GM21576 (cell line): ENCODE results near the gene CDKN2AIP.

Source experiments
- ATAC-seq: cut with Tn5 transposase; IDR thresholded peaks from one replicate; pipeline ENCODE4 v1.9.1; 2021; ENCODE audit warnings: mild to moderate bottlenecking, moderate library complexity; ENCODE audit not compliant: unreplicated experiment

Gene CDKN2AIP, protein sequence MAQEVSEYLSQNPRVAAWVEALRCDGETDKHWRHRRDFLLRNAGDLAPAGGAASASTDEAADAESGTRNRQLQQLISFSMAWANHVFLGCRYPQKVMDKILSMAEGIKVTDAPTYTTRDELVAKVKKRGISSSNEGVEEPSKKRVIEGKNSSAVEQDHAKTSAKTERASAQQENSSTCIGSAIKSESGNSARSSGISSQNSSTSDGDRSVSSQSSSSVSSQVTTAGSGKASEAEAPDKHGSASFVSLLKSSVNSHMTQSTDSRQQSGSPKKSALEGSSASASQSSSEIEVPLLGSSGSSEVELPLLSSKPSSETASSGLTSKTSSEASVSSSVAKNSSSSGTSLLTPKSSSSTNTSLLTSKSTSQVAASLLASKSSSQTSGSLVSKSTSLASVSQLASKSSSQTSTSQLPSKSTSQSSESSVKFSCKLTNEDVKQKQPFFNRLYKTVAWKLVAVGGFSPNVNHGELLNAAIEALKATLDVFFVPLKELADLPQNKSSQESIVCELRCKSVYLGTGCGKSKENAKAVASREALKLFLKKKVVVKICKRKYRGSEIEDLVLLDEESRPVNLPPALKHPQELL

DNA sequence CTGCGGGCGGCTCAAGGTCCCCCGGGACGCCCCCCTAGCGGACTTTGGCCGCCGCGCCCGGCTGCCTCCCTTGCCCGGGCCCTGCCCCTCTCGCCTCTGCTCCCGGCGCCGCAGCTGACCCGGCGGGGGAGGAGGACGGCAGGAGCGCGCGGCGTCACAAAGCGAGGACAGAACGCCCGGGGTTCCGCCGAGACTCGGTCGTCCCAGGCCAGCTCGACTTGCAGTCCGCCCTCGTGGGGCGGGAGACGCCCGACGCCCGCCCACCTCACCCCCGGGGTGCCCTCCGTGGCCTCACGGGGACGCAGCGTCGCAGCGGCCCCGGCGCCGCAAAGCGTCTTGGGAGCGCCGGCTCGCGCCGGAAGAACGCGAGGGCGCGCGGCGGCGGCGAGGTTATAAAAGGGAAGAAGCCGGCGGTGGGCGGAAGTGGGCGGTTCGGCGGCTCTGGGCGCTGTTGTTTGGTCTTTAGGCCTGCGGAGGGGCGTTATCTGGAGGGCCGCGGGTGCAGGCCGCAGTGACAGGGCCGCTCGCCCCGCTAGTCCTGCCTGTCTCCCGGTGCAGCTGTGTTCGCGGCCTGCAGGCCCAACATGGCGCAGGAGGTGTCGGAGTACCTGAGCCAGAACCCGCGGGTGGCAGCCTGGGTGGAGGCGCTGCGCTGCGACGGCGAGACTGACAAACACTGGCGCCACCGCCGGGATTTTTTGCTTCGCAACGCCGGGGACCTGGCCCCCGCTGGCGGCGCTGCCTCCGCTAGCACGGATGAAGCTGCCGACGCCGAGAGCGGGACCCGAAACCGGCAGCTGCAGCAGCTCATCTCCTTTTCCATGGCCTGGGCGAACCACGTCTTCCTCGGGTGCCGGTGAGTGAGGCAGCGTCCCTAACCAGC lies at the start of gene CDKN2AIP:
Gene CDKN2AIP (plus strand): TSS at position 423 of the 883 bp plus-strand sequence. CDS start 162 bp downstream, at position 585.
- ATAC-seq, result peak; percentile 84

GRCh38 chr4:183395395-183395794 lies 49.0 kb upstream of the CDKN2AIP start:
- no peak for ATAC-seq

DNA sequence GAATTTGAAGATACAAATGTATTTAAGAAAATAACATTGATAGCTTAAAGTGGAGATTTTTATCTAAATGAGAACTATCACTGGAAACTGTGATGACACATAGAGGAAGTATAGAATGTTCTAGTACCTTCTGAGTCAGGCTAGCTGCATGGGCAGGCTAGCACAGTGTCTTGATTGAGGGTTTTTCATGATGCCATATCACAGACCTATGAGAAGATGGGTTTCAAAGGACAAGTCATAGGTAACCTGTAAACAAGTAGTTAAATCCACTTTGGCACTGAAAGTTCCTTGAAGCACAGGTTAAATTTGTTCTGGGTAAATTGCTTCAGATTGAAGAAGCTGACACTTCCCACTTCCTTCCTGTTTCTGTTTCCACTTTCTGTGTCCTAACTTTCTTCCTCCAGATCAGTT lies 48.2 kb upstream of the CDKN2AIP start:
- ATAC-seq, result no peak

DNA sequence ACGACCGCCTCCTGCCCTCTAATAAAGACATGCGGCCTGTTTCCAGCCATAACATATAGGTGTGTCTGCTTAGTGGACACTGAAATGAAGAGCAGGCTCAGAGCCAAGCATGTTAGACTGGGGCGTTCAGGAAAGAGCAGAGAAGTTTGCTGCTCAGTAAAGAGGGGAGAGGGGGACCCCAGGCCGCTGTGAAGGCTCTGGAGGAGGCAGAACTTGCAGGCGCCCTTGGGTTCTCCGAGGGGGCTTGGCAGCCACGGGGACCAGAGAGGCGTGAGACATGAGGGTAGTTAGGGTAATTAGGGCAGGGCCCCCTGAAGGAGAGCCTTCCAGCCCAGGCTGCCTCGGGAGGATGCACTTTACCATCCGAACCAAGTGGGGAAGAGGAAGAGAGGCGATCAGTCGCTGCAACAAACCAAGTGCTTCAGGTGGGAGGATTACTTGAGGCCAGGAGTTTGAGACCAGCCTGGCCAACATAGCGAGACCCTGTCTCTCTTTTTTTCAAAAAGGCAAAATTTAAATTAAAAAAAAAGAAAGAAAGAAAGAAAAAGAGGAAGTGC lies 46.6 kb upstream of the CDKN2AIP start:
- ATAC-seq, result no peak

DNA sequence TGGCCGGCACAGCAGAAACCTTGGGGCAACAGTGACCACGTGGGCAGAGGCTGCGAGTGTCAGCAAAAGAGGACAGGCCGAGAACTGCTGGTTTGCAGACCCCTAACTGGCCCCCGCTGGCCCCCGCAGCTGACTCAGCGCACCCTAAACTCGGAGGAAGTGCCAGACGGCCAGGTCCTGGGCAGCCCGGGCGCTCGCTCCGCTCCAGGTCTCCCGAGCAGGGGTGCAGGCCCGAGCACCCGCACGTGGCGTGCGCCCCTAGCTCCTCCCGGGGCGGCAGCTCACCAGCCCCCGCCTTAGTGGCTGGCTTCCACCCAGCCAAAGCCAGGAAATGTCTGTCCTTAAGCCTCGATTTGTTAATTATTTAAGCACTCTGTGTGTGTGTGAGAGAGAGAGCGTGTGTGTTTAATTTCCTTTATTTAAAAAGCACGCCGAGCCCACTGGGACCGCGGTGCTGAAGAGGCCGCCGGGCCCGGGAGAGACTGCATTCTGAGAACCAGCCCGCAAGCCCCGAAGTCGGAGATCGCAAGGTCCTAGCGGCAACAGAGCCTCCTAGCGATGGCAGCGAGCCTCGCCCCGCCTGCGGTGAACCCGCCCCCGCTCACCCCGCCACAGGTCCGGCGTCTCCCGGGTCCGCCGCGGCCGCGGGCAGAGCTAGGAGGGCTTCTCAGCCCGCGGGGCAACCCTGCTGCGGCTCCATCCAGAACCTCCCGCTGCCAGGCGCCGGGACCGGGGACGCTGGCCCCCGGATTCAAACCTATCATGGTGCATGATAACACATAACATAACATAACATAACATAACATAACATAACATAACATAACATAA lies 45.9 kb upstream of the CDKN2AIP start:
- peak; percentile 93 for ATAC-seq

- ATAC-seq, result no peak
These were observed 45.3 kb upstream of the CDKN2AIP start for GRCh38 chr4:183399126-183399522.

DNA sequence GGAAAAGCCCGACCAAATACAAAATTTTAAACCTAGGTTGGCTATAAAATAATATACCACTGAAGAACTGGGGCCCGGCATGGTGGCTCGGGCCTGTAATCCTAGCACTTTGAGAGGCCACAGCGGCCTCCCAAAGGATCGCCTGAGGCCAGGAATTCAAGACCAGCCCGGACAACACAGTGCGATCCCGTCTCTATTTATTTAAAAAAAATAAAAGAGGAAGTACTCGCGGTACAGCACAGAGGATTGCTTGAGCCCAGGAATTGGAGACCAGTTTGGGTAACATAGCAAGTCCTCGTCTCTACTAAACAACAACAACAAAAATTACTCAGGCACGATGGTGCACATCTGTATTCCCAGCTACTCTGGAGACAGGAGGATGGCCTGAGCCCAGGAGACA lies 44.8 kb upstream of the CDKN2AIP start:
- ATAC-seq, result no peak

GRCh38 chr4:183400035-183400434 lies 44.4 kb upstream of the CDKN2AIP start:
- ATAC-seq, result no peak

GRCh38 chr4:183401473-183401872 lies 43.0 kb upstream of the CDKN2AIP start:
- no peak for ATAC-seq

- no peak for ATAC-seq
These were observed 41.7 kb upstream of the CDKN2AIP start for GRCh38 chr4:183402771-183403170.

DNA sequence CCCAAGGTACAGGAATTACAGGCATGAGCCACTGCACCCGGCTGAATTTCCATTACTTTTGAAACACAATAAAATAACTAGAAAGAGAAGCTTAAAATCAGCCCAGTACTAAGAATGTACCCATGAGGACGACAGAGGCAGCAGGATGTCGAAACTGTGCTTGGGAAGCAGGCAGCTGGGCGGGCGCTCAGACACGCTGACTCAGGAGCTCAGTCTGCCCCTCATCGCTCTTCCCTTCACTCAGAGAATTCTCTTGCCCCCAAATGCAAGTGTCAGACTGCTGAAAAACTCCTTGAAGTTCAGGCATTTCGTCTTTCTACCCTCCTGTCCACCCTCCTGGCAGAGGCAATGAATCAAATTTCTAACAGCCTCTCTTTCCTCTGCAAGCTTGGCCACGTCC lies 41.0 kb upstream of the CDKN2AIP start:
- ATAC-seq, result no peak

GRCh38 chr4:183403961-183404360 lies 40.5 kb upstream of the CDKN2AIP start:
- ATAC-seq, result no peak

DNA sequence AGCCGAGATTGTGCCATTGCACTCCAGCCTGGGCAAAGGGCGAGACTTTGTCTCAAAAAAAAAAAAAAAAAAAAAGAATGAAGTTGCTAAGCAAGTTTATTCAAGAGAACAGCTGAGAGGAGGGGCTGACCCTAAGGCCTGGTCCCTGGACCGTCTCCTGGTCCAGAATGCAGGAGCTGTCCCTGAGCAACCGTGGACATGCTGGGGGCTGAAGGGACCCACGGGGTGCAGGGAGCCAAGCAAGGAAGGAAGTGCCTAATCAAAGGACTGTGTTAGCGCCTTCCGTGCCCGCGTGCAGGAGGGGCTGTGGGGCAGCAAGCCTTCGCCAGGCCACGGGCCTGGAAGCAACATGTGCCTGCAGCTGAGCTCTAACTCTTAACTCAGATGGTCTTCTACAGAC lies 39.1 kb upstream of the CDKN2AIP start:
- no peak for ATAC-seq

- ATAC-seq, result peak; percentile 92
These were observed 37.3 kb upstream of the CDKN2AIP start for GRCh38 chr4:183407128-183407585.

GRCh38 chr4:183407635-183408464 lies 36.6 kb upstream of the CDKN2AIP start:
- no peak for ATAC-seq

DNA sequence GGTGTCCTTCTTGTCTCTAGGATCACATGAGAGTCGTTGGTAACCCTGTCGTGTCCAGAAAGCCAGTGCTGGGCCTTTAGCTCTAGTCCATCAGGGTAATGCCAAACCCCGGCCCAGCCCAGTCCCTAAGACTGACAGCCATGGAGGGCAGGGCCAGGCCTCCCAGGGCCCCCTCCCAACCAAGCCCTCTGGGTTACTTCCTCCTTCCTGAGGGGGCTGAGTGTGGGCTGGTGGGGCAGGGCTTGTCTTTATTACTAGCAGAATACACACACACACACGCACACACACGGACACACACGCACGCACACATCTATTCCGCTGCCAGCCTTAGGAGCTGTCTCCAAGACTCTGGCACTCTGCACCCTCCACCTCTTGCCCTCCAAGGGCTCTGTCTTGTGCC lies 35.6 kb upstream of the CDKN2AIP start:
- ATAC-seq, result no peak

DNA sequence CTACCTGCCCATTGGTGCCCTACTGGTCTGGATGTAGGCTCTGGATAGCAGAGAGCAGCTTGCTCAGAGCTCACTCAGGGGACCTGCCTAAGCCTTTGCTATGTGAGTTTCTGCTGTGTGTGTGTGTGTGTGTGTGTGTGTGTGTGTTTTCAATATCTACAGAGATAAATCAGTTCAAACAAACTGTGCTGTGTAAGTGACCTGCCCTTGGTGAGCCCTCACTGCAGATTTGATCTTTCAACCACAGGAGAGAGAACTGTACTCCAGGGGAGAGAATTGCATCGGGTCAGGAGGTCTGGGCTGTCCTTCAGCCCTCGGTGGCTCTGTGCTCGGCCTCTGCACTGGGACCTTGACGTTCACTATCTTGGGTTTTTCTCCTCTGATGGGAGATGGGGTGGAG lies 35.0 kb upstream of the CDKN2AIP start:
- ATAC-seq, result no peak

DNA sequence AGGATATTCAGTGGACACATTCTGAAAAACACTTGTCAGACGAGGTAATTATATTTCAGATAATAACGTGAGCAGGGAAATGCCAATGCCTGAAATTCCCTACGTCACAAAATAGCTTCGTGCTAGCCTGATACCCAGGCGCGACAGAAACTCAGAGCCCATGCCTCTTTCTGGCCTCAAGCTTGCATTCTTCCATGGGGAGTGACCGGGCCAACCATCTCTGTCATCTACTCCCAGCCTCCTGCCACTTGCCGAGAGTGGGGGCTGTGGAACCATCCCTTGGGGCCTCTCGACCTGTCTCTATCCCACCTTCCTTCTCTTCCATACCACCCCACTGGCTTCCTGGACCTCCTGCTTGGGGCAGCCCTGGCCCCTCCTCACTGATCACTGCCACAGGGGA lies 34.5 kb upstream of the CDKN2AIP start:
- no peak for ATAC-seq

DNA sequence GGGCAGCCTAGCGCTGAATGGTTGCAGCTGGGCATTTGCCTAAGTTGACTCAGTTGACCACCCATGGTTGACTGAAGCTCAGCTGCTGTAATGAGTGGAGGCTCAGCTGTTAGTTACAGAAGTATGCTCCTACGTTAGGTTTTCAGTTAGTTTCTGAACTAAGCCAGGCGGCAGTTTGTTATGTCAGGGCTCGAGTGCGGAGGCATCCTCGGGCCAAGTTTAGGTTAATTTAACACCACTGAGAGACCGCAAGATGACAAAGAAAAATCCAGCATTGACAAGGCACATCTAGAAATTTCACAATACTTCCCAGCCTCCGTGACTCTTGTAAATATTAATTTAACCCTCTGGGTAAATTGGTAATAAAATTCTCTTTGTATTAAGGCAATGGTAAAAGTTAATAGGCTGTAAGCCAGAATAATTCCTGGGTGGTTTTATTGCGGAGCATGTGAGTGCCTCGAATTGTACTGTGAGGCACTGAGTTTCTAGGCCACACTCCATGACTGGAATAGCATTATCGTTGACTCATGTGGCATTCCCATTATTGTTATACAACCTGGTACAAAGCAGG lies 33.1 kb upstream of the CDKN2AIP start:
- ATAC-seq, result peak; percentile 56
